Measurements from ENCODE around the gene CPNE2.
"Not testable (repeated sequence)": the region's sequence is repeated elsewhere in the genome, so short reads cannot be mapped to it uniquely, and the experiment has no call there.

CPNE2 gene

GRCh38 chr16:57099965-57100364 is 7.6 kb downstream of the CPNE2 start:
- DNase-seq: not testable (repeated sequence)

DNA sequence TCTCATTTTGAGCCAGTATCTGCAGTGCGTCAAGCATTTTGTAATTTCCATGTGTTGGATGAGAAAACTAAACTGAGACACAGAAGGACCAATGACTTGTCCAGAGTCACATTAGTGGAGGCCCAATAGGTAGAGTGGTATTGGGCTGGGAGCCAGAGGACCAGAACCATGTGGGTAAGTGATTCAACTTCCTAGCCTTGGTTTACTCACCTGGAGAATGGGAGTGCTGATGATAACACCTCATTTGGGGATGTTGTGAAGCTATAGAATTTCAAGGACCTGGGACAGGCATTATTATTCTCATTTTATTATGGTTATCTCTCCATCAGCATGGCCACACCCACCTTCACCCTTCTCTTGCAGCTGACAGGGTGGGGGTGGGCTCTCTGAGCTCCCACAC is 8.1 kb downstream of the CPNE2 start:
- no peak for DNase-seq

DNA sequence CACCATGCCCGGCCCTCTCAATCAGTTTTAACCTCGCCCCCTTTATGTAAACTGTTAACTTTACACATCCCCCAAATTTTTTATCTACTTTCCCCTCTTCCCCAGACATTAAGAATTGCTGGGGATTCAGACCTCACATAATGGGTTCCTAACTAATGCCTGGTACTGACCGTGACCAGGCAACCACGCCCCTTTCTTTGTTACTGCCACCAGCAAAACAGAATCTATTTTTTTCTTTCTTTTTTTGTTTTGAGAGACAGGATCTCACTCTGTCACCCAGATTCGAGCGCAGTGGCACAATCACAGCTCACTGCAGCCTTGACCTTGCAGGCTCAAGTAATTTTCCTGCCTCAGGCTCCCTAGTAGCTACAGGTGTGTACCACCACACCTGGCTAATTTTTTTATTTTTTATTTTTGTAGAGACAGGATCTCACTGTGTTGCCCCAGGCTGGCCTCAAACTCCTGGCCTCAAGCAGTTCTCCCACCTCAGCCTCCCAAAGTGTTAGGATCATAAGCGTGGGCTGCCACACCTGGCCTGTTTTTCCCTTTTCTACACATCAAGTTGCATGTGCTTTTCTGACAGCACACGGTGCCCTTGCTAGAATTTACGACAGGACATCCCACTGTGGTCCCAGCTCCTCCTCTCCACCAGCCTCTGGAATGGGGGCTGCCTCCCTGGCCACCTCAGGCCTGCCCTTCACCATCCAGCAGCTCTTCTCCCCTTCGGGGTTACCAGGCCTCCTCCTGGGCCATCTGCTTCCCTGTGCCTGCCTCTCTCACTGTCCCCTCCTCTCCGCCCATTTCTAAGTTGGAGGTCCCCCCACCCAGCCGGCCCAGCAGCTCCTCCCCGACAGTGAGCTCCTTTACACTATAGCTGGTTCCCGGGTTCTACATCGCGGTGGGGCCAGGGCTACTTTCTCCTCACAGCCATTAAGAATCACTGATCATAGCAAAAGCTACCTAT is 10.8 kb downstream of the CPNE2 start:
- no peak for DNase-seq

DNA sequence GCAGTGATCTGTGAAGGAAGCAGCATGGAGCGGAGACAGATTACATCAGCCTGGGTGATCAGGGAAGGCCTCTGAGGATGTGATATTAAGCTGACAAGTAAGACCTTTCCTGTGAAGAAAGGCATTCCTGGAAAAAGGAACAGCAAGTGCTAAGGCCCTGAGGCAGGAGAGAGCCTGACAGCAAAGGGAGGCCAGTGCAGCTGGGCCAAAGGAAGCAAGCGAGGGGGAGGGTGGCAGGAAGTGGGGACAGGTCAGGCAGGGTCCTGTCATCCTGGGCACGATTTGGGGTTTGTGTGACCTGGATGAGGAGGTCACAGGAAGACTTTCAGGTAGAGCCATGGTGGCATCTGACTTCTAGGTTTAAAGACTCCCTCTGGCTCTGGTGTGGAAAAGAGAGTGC is 12.3 kb downstream of the CPNE2 start:
- no peak for DNase-seq

GRCh38 chr16:57105184-57105583 is 12.8 kb downstream of the CPNE2 start:
- no peak for DNase-seq

DNA sequence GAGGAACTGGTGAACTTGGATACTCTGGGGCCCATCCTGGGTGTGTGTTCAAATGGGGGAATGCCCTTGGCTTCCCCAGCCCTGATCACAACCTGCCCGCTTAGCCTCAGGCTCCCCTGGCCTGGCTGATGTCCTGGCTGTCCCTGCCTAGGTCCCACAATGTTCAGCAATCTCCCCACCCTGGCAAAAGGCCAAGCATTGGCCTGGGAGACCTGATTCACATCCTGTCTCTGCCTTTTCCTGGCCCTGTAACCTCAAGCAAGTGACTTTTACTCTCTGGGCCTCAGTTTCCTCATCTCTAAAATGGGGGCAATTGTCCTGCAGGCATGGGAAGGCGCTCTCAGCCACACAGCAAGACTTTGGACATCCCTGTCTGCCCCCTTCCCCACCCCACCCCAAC is 14.4 kb downstream of the CPNE2 start:
- DNase-seq: no peak

GRCh38 chr16:57107321-57107922 is 15.0 kb downstream of the CPNE2 start:
- no peak for DNase-seq

DNA sequence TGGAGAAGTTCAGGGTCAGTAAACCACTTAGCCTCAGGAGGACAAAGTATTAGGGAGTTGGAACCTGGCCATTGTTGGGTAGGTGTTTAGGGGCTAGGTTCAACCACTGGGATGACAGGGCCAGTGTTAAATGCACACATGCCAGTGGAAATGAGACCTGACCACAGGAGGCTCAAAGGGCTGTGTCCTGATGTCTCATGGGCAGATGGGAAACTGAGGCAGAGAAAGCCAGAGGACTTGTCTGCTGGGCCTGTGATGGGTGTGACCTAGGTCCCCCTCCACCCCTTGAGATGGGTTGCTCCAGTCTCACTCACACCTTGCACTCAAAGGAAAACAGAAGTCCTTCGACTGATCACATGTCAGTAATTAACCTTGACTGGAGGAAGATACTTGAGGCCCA is 16.0 kb downstream of the CPNE2 start:
- DNase-seq: no peak

DNA sequence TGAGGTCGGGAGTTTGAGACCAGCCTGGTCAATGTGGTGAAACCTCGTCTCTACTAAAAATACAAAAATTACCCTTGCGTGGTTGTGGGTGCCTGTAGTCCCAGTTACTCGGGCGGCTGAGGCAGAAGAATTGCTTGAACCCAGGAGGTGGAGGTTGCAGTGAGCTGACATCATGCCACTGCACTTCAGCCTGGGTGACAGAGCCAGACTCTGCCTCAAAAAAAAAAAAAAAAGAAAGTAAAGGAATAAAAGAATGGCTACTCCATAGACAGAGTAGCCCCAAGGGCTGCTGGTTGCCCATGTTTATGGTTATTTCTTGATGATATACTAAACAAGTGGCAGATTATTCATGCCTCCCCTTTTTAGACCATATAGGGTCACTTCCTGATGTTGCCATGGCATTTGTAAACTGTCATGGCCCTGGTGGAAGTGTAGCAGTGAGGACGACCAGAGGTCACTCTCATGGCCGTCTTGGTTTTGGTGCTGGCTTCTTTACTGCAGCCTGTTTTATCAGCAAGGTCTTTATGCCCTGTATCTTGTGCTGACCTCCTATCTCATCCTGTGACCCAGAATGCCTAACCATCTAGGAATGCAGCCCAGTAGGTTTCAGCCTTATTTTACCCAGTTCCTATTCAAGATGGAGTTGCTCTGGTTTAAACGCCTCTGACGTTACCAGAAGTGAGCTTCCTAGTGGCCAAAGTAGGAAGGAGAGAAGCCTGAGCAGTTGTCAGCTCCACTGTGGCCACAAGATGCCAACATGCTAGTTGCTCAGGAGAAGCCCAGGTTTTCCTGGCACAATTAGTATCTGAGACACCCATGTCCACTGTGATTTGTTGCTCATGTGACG is 17.1 kb downstream of the CPNE2 start:
- DNase-seq: not testable (repeated sequence)

DNA sequence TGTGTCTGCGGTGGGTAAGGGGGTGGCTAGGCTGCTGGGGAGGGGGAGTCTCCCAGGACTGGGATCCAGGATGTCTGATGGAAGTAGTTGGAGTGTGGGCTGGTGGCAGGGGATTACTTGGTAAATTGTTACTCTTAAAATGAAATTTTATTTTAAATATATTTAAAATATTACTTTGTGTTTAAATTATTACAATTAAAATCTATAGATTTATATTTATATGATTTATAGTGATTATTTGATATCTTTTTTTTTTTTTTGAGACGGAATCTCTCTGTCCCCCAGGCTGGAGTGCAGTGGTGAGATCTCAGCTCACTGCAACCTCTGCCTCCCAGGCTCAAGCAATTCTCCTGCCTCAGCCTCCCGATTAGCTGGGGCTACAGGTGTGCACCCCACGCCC is 18.6 kb downstream of the CPNE2 start:
- no peak for DNase-seq

DNA sequence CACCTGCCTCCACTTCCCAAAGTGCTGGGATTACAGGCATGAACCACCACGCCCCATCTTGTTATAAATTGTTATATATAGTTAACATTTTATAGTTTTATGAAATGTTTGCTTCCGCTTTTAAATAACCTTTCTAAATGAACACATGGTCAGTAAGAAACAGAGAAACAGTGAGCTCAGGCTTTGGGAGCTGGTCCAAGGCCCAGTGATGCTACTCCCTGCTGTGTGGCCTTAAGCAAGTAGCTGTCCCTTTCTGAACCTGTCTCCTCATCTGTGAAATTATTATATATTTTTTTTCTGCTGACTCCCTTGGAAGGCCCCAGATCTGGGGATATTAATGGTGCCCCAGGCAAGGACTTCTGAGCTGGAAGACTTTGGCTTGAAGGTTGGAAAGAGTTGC is 19.0 kb downstream of the CPNE2 start:
- DNase-seq: no peak

DNA sequence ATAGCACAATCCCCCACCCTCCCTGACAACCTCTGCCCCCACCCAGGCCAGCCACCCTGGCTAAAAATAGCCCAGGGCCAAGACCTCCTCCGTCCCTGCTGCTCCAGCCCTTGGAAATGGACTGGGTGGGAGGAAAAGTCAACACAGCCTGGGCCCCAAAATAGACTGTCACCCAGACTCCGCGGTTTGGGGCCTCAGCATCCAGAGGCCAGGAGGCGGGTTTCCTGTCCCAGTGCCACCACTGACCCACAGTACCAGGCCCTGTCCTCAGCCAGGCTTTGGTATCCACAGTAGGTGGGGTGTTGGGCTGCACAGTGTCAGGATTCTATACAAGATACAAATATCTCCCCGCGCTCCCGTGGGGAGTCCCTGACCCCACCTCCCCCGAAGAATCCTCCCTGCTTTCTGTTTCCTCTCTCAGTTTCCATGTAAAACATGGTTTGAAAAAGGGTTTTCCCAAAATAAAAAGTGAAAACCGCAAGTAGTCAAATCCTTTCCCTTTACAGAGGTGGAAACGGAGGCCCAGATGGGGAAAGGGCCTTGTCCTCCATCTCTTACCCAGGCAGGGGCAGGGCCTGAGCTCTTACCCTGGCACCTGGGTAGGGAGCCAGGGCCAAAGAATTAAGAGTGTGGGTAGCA is 20.1 kb downstream of the CPNE2 start:
- DNase-seq: no peak

- DNase-seq: no peak
Measured at GRCh38 chr16:57113042-57113453, 20.7 kb downstream of the CPNE2 start.

DNA sequence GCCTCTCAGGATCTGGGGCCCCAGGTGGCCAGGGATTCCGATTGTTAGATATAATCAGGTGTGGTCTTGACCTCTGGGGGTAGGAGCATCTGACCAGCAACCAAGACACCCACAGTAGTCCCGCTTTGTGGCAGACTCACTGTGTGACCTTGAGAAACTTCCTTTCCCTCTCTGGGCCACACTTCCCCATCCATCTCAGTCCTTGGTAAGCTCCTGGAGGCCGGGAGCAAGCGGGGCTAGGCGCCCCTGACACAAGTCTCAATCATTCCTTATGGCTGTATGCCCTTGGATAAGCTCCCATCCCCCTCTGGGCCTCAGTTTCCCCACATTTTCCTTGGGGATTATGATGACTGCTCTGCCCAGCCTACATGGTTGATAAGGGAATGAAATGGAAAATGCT is 21.3 kb downstream of the CPNE2 start:
- DNase-seq: no peak

- DNase-seq: no peak
Measured at GRCh38 chr16:57115168-57115513, 22.8 kb downstream of the CPNE2 start.

DNA sequence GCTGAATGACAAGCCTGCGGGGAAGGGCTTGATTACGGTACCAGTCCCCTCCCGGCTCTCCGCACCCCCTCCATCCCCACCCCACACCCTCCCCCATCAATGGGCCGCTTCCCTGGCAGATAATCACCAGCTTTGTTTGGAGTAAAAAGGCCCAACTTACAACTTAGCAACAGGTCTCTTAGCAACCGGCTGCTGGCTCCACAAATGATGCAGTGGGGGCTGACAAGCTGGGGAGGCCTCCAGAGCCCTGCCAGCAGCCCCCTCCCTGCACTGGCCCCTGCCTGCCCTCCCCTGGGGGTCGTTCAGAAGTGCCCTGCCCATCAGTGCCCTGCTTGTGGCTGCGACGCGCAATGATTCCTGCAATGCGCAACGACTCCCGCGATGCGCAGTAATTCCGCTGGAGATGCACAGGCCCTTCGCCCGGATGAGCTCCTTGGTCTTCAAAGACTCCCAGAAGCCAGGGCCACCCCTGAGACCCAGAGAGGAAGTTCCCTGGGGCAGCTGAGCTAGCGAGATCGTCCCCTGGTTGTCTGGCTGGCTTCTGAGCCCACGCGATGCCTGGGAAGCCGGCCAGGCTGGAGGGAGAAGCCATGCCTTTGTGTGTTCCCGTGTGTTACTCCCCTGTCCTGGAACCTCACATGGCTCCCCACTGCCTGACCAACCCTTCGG is 23.3 kb downstream of the CPNE2 start:
- no peak for DNase-seq

- DNase-seq: no peak
Measured at GRCh38 chr16:57118461-57119084, 26.2 kb downstream of the CPNE2 start.

- DNase-seq: no peak
Measured at GRCh38 chr16:57123216-57123973, 31.0 kb downstream of the CPNE2 start.

DNA sequence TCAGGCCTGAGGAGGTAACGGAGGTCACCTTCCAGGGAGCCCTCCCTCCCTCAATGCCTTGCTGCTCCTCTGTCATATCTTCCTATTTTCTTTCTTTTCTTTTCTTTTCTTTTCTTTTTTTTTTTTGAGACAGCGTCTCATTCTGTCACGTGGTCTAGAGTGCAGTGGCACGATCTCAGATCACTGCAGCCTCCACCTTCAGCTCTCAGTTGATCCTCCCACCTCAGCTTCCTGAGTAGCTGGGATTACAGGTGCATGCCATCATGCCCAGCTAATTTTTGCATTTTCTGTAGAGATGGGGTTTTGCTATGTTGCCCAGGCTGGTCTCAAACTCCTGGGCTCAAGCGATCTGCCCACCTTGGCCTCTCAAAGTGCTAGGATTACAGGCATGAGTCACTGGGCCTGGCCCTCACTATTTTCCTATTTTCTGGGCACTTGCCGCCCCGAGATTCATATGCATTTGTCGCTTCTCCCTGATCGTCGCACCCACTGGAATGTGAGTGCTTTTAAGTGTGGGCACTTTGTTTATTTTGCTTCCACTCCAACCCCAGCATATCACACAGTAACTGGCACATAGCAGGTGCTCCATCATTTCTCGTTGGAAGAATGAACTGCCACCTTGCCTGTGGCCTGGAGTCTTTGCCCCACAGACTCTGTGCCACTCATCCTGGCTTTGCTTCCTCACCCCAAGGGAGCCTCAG is 31.7 kb downstream of the CPNE2 start:
- DNase-seq: no peak

DNA sequence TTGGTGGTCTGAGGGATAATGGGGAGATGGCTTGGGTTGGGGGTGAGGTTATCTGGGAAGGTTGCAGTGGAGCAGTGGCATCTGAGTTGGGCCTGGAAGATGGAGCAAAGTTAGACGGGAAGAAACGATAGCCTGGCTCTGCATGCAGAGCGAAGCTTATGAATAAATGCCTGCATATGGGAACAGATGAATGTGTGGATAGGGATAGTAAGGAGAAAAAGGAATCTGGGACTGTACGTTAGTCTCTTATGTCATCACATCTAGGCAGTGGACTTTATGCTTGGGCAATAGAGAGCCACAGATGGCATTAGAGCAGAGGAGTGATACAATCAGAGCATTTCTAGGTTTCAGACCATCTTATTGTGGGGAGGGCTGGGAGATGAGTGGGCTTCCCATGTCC is 33.0 kb downstream of the CPNE2 start:
- DNase-seq: no peak

DNA sequence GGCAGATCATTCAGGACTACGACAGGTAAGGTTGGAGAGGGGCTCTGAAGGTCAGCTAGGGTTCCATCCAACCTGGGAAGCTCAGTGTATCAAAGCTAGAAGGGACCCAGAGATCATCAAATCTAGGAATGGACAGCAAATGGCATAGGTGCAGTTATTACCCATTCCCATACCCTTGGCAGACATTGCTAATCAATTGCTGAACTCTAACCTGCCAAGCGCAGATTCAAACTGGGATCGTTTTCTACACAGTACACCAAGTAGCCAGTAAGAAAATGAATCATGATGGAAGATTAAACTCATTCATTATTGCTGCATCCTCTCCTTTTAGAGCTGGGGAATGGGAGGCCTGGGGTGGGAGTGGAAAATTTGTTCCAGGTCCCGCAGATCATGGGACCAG is 33.6 kb downstream of the CPNE2 start:
- no peak for DNase-seq
